Effector CD4-positive, alpha-beta T cell (primary cell): ENCODE measurements around the gene RUNX1.

Source experiments
- DNase-seq: peaks from one replicate; pipeline ENCODE4 v3.0.0-alpha.2; 2020

Gene RUNX1

DNA sequence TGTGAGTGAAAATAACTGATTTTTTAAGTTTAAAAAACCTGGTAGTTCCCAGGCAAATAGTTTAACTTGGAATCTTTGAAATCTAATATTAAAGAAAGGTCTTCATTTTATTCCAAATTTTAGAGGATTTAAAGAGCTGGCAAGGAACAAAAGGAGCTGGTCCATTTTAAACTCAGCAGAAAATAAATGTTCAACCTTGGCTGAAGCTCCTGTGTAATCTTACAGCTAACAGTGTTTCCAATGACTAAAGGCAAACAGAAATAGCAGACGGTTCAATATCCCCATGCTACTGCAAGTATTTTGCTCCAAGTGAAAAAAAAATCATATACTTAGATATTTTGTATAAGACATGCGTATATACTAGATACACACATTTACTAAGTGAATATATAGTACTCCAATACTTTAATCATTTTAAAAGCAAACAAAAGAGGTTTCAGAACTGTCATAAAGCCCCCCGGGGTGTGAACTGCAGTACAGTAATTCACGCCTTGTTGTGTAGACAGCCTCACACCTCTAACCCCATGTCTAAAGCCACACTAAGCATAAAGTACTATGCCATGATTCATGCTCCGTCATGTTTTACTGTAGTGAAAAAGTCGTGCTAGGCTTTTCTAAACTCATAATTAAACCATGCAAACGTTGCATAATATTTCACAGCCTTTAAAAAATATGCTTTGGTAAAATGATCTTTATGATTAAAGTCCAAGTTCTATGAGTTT is 248.1 kb downstream of the RUNX1 start:
- no peak for DNase-seq

DNA sequence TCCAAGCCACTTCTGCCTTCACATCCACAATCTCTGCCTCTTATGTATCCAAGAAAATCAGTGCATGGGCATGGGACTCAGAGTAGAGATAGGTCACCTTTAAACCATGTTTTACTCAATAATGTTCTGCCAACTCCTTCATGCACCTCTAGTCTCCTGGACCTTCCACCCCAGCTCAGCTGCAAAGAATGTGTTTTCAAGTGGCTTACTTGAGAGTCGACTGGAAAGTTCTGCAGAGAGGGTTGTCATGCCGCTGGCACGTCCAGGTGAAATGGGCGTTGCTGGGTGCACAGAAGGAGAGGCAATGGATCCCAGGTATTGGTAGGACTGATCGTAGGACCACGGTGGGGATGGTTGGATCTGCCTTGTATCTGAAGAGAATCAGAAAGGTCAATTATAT is 250.0 kb downstream of the RUNX1 start:
- no peak for DNase-seq

DNA sequence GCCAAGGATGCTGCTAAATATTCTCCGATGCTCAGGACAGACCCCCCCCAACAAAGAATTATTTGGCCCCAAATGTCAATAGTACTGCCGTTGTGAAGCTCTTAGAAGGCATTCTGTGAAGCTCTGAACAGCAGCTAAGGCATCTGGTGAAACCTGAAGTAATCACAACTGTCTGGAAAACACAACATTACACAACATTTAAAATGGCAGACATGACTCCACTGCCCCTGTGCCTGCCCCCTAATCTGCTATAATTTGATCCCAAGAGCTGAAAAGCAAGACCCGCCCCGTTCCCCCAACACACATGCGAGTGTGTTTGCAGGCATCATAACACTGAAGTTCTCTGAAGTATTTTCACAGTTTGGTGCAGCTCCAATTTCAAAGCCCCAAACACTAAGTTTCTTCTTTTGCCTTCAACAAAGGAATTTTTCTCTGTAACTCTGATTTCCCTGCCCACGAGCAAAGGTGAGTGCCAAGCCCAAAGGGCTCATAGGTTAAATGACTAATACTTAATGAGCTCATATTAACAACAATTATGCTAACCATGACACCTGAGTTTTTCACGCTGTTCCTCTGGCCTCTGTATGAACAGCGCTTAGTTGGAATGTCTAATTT is 251.1 kb downstream of the RUNX1 start:
- no peak for DNase-seq

DNA sequence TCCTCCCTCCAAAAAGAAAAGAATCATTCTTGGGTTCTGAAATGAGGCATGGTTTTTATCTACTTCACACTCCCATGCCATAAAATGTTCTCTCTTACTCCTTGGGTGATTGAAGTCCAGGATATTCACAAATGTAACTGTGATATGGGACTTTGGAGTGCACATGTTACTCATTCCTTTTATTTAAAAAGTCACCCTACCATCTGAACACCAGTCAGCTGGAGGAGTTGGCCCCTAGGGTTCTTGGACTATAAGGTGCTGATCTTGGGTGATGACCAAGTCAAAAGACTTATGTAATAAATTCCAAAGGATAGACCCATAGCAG is 251.9 kb downstream of the RUNX1 start:
- DNase-seq: no peak

DNA sequence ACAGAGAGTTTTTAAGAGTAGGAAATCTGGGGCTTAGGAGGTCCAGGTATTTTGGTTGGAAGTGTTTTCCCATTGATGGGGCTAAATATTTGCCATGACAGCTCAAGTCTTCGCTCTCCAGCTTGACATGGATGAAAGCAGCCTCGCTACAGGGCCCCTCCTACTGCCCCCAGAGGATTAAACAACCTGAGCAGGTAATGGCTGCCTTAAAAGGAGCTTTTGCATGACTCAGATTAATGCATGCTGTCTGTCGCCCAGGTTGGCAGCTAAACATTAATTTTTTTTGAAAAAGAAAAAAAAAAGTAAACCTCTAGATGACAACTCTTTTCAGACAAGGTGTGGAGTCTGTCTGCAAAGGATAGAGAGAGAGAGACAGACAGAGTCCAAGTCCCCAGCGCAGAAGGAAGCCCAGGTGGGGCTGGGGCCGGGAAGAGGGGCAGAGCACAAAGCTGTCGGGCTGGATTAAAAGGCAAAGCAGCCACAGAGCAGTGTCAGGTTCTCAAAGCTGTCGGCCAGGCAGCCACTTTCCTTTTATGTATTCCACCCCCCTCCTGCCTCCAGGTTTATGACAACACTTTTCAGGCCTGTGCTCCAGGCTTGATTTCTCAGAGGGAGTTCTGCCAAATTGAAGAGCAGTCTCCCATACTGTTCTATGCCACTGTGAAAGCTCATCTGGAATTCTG is 252.4 kb downstream of the RUNX1 start:
- no peak for DNase-seq

DNA sequence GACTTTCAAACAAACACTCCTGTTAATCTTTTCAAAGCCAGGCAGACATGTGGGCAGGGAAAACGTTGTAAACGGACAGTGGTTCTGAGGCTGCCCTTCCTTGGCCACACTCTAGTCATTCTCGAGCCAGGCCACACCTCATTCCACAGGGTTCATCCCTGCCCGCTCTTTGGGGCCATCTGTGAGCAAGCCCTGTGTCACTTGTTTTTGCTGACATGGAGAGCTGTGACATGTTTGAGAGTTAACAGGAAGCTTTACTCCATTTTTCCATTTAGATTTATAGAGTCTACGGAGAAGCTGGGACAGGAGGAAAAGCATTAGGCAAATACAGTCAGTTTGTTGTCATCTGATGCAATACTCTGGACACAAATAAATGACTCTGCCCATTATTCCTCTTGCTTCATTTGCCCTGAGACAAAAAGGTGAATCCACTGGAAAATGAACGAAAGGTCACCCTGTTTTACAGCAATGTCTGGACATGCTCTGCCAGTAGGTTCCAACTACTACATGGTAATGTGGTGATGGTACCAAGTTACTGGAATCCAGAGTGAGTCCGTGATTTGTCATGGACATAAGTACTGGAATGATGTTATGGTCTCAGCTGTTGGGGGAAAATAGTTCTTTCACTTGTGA is 253.4 kb downstream of the RUNX1 start:
- DNase-seq: no peak

DNA sequence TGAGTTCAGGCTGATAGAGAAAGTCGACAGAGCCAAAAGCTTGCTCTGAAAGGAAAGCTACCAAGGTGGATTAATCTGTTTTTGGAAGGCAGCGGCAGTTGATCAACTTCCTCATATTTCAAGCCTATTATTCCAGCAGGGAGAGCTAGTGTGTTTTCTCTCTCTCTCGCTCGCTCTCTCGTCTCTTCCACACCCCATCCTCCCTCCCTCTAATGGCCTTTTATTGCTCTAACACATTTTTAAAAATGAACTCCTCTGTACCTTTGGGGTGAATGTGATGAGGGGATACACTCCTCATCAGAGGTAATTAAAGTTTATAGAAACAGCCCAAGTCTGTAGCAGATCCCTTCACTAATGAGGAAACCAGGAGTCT is 253.9 kb downstream of the RUNX1 start:
- DNase-seq: no peak

DNA sequence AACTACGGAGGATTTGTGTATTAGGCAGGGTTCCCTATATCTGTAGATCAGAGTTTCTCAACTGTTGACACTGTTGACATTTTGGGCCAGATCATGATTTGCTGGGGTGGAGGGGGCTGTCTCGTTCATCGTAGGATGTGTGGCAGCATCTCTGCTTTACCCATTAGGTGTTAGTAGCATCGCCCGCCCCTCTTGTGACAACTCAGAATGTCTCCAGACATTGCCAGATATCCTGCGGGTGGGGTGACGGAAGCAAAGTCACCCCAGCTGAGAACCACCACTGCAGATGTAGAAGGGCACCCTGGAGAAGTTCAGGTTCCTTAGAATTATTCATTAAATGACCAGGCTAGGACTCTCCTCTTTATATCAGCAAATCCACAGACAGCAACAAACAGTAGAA is 254.4 kb downstream of the RUNX1 start:
- no peak for DNase-seq

DNA sequence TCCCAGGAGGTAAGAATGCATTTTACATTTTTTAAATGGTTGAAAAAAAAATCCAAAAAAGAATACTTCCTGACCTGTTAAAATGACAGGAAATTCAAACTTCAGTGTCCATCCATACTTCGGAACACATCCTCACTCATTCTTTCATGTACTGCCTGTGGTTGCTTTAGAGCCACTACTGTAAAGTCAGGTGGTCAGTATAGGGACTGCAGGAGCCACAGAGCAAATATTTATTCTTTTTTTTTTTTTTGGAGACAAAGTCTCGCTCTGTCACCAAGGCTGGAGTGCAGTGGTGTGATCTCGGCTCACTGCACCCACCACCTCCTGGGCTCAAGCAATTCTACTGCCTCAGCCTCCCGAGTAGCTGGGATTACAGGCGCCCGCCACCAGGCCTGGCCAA is 255.6 kb downstream of the RUNX1 start:
- DNase-seq: no peak

DNA sequence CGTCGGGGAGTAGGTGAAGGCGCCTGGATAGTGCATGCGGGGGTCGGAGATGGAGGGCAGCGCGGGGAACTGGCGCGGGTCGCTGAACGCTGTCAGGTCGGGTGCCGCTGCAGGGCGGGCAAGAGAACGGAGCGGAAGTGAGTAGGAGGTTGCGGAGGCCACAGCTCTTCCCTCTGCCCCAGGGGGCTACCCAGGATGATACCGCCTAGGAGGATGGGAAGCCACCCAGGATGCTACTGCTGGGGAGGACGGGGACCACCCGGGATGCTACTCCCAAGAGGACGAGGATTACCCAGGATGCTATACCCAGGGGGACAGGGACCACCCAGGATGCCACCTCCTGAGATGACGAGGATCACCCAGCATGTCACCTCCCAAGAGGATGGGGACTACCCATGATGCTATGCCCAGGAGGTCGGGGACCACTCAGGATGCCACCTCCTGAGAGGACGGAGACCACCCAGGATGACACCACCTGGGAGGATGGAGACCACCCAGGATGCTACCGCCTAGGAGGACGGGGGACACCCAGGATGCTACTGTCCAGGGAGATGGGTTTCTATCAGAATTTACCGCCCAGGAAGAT is 256.5 kb downstream of the RUNX1 start:
- no peak for DNase-seq

DNA sequence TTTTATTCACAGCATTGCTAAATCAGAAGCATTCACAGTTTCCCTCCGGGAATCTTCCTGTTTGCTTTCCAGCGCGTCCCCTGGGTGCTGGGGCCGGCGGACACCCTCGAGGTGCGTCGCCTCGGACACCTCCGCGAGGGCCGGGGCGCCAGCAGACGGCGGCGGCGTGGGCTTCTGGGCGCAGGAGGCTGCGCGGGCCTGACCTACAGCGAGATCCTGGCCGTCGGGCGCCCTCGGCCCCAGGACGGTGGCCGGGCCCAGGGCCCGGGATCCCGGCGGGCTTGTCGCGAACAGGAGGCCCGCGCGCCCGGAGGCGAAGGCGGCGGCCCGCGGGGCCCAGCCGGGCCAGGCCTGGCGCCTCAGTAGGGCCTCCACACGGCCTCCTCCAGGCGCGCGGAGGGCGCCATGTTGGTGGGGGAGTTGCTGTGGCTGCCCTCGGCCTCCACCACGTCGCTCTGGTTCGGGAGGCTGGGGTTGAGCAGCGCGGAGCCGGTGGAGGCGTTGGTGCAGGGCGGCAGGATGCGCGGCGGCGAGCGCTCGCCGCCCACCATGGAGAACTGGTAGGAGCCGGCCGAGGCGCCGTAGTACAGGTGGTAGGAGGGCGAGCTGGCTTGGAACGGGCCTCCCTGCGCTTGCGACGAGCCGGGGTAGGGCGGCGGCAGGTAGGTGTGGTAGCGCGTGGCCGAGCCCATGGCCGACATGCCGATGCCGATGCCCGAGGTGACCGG is 257.2 kb downstream of the RUNX1 start:
- no peak for DNase-seq

DNA sequence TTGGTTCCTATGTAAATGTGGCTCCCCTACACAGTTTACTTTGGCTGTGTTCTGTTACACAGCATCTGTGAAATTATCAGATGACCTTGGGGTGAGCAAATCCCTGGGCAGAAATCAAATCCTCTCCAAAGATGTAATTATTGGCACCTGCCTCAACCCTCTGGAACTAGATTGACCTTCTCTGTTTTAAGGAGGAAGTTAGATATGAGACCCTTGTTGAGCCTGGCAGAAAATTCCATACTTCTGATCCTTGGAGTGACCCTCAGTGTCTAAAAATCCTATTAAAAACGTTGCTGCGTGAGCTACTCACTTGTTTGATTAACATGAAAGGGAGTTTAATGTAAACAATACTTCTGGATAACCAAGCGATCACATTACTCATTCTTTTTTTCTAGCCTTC is 258.3 kb downstream of the RUNX1 start:
- no peak for DNase-seq

DNA sequence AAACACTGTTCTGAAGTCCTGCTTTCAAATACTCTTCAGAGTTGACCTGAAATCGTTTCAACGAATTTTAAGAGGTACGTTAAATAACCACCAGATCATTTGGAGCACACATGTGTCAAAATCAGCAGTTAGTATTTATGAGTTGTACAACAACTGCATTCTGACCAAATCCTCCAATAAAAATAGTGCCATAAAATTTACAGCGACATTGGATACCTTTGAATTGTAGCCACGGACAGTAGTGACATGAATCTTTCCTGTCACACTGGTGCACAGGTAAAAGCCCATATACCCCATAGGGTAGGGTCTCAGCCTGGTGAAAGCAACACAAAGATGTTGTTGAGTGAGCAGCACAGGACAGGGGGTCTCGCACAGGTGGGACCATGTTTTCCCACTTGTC is 258.8 kb downstream of the RUNX1 start:
- no peak for DNase-seq

DNA sequence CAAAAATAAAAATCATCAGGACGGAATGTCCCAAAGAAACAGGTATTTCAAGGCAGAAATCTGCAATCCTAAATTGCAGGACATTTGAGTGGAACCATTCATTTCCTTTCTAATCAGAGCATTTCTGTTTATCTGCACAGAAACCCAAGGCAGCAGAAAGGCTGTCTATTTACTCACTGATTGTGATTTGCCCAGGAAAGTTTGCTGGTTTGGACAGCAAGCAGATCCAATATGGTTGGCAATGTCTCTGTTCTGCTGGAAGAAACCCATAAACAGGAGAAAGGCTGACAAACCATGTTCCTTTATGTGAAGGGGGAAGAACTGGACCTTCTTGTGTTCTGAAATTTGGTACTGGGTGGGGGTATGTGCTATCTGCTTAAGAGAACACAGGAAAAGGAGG is 260.2 kb downstream of the RUNX1 start:
- no peak for DNase-seq

DNA sequence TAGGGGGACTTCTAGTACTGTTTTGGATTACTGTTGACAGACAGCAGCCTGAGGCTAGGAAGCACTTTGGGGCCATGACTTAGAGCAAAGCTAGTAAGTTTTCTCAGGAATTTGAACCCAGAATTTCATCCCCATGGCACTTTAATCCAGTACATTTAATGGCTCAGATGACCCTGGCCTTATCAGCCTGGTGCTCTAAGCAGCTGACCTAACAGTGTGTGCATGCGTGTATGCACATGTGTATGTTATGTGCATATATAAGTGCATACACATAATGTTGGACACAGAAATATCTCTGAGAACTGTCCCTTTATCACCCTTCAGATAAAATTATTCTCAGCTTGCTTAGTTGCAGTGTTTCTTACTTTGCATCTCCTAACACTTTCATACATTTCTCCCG is 265.3 kb downstream of the RUNX1 start:
- DNase-seq: no peak

DNA sequence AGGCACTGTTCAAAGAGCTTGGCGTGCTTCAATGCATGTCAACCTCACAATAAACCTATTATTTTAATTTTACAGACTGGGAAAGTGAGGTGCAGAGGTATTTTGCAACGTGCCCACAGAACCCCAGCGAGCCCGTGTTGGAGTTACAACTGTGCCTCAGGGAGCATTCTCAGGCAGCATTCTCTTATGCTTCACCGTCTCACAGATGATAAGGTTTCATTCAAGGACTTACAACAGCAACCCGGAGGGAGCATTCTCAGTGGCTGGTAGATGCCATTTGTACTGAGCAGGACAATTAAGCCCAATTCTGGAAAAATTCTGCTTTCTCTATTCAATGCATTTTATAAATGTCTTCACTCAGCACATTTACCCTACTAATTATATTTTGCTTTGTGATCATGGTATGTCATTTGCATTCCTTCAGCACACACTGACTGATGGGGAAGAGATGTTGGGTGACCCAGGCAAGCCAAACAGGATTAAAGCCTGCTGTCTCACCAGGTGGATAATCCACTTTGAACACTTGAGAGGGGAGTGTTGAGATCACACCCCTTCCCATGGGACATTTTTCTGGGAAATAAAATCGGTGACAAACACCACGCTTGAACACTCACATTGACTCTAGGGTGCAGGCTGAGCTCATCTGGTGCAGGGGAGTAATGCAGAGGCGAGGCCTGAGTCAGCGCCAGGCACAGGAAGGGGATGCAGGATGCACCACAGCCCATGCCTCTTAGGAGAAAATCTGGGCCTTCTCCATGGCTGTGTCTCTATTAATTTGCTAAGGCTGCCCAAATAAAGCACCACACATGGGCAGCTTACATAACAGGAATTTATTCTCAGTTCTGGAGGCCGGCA is 266.4 kb downstream of the RUNX1 start:
- DNase-seq: no peak

DNA sequence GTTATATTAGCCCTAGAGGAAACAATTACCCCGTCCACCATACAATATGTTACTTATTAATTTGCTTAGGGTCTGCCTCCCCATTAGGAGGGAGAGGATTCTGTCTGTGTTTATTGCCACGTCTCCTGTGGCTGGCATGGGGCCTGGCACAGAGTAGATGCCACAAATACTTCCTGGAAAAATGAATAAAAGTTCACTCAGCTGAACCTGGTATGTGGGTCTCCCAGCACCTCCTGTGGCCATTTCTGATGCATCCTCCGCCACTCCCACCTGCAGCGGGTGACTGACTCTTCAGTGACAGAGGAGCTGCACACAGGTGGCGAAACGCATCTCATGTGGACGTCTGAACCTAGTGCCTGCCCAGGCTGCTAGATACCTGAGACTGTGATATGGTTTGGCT is 267.6 kb downstream of the RUNX1 start:
- no peak for DNase-seq

DNA sequence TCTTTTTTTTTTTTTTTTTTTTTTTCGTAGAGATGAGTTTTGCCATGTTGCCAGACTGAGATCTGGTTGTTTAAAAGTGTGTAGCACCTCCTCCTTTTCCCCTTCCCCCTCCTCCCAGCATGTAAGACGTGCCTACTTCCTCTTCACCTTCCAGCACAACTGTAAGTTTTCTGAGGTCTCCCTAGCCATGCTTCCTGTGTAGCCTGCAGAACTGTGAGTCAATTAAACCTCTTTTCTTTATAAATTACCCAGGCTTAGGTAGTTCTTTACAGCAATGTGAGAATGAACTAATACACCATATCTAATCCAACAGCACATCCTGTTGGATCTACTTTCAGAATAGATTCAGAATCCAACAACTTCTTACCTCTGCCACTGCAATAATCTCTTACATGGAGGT is 269.2 kb downstream of the RUNX1 start:
- DNase-seq: no peak

DNA sequence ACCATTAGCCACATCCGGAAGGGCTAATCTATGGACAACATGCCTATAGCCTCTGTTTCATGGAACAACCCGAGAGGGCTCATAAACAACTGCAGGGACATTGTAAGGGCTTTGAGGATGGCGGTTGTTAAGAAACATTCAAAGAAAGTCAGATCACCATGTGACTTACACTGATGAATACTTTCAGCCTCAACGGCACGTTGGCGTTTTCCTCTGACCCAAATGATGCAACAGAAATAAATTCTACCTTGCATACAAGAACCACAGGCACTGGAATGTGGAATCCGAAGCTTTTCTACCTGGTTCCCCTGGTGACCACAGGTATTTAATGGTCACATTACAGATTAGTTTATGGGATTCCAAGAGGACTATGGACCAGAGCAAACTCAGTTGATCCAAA is 273.3 kb downstream of the RUNX1 start:
- DNase-seq: no peak

DNA sequence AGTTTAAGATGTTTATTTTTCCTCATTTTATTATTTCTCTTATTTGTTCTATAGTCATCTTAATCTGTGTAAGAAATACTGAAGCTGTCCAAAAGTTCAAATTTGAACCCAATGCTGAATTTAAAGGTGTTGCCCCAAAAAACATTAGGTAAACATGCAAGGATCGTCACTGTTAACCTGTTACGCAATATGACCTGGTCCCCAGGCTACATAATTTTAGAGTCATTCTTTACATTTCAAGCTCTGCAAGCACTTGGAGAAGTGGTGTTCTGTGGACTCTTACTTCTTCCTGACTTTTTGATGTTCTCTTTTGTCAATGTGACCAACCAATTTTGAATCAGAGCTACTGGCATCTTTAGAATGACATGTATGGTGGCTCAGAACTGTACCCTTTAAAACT is 274.4 kb downstream of the RUNX1 start:
- no peak for DNase-seq

DNA sequence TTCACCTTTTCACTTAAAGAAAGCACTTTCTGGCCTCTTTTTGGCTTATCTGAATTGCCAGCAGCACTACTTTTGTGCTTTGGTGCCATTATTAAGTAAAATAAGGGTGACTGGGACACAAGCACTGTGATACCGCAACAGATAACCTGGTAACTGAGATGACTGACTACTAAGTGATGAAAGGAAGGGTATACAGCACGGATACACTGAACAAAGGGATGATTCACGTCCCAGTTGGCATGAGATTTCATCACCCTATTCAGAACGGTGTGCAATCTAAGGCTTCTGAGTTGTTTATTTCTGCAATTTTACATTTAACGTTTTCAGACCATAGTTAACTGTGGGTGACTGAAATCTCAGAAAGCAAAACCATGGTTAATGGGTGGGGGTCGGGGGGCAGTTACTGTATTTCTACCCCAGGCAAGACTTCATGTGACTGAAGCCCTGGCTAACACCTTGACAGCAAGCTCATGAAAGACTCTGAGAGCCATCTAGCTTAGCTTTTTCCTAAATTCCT is 277.5 kb downstream of the RUNX1 start:
- no peak for DNase-seq

DNA sequence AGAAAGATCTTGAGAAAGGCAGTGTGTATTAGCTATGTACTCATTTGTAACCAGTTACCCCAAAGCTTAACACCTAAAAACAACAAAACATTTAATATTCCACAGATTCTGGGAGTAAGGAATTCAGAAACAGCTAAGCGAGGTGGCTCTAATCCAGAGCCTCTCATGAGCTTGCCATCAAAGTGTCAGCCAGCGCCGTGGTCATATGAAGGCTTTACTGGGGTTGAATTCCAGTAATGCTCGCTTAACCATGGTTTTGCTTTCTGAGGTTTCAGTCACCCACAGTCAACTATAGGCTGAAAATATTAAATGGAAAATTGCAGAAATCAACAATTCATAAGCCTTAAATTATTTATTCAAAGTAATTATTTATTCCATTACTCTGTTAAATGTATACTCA is 278.5 kb downstream of the RUNX1 start:
- no peak for DNase-seq
